ENCODE measurements around the gene MYO3B.

Gene MYO3B

DNA sequence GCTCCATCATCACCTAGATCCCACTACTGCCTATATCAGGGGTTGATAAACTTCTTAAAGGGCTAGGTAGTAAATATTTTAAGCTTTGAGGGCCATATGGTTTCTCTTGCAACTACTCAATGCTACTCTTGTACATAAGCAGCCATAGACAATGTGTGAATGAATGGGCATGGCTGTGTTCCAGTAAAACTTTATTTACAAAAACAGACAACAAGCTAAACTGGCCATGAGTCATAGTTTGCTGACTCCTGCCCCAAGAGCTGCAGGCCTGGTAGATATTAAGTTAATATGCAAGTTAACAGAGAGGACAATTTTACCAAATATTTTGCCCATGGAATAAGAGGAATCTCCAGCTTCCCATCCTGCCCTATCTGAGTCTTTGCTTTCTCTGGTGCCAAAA, 29.8 kb upstream of the MYO3B start:
- ChIA-PET POLR2A (ENCODE audit: low non-redundant PET) (no interaction called here), CTCF (interaction anchor here (0.6 kb wide), 1 partner anchor 216 kb away, joined by 3 read pairs; no protein-coding TSS in a partner anchor)
- TF ChIP-seq, protein P1, sequence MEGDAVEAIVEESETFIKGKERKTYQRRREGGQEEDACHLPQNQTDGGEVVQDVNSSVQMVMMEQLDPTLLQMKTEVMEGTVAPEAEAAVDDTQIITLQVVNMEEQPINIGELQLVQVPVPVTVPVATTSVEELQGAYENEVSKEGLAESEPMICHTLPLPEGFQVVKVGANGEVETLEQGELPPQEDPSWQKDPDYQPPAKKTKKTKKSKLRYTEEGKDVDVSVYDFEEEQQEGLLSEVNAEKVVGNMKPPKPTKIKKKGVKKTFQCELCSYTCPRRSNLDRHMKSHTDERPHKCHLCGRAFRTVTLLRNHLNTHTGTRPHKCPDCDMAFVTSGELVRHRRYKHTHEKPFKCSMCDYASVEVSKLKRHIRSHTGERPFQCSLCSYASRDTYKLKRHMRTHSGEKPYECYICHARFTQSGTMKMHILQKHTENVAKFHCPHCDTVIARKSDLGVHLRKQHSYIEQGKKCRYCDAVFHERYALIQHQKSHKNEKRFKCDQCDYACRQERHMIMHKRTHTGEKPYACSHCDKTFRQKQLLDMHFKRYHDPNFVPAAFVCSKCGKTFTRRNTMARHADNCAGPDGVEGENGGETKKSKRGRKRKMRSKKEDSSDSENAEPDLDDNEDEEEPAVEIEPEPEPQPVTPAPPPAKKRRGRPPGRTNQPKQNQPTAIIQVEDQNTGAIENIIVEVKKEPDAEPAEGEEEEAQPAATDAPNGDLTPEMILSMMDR (conservative IDR thresholded peaks at IDR 0.05; ENCODE audit: low read depth), result no peak
- H3K27ac ChIP-seq, result no peak overlapping the region
- no peak for DNase-seq (ENCODE audit: low spot score)

DNA sequence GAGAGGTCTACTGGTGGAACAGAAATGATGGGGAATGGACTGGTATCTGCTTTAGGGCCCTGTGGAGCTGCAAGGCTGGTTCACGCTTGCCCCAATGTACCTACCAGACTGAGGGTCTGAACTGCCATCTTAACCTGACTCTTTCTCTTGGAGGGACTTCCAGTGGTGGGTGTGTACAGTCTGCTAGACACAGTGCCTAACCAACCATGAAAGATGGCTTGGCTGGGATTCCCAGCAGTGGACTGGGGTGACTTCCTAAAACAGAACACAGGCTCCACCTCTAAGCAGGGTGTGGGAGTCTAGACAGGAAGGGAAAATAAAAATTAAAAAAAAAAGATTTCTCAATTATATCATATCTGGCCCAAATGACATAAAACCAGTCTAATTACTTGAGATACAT, 25.5 kb upstream of the MYO3B start:
- CTCF ChIA-PET, result no interaction called here
- no peak for DNase-seq (ENCODE audit: low spot score)
- H3K27ac ChIP-seq, result no peak overlapping the region
- TF ChIP-seq, protein P1 (conservative IDR thresholded peaks at IDR 0.05; ENCODE audit: low read depth), result no peak
- POLR2A ChIA-PET (ENCODE audit: low non-redundant PET), result no interaction called here

DNA sequence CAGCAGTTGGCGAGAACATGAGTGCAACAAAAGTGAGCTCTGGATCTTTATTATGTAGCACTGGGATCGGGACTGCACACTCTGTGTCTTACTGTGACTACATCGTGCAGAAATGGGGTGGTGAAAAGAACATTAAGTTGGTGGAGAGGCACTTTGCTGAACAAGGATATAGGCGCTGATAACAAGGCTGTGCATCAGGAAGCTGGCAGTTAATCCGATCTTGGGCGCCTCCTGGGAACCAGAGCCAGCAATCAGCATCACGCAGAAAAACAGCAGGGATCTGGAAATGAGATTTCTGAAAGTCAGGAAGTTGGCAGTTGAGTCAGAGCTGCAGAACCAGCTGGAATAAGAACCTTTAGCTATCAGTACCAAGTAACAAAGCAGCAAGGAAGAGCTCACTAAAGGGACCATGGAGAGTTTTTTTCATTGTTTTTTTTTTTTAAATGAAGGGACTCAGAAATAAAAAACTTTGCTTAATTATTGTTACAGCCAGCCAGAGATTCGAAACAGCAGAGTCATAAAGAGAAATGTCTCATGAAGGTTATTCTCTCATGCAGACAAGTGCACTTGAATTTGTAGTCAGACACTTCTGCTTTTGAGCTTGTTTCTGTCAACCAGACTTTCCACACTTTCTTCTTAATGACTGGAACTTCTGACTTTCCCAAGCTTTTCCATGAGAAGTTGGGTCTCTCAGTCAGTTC, 22.8 kb upstream of the MYO3B start:
- POLR2A ChIA-PET (ENCODE audit: low non-redundant PET), result no interaction called here
- no peak overlapping the region for H3K27ac ChIP-seq

DNA sequence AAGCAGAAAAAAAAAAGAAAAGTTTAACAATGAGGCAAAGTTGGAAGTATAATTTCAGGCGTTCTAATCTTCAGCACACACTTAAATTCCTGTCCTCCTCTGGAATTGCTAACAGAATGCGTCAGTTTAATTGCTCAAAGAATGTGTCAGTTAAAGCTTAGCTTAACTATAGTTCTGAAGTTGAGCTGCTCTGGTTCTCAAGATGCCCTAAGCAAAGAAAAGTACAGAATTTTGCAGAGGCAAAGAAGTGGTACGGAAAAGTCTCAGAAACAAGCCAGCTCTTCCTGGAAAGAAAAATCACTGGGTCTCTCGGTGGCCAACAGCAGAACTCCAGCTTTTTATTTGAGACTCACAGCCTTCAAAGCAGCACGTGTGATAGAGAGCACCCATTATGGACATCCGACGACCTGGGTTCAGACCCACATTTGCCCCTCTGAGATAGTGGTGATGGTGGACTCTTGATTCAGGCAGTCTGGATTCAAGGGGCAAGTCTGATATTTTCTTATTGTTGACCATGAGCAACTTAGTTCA, 22.2 kb upstream of the MYO3B start:
- POLR2A ChIA-PET (ENCODE audit: low non-redundant PET), result no interaction called here
- CTCF ChIA-PET, result interaction anchor here (0.6 kb wide), 1 partner anchor 26 kb away, joined by 3 read pairs; no protein-coding TSS in a partner anchor
- TF ChIP-seq, protein P1 (conservative IDR thresholded peaks at IDR 0.05; ENCODE audit: low read depth), result no peak
- H3K27ac ChIP-seq, result no peak overlapping the region
- DNase-seq (ENCODE audit: low spot score), result no peak

More for the DNA sequence above, 22.8 kb upstream of the MYO3B start:
- CTCF ChIA-PET, result interaction anchor here (0.6 kb wide), 1 partner anchor 27 kb away, joined by 3 read pairs; no protein-coding TSS in a partner anchor
- TF ChIP-seq, protein P1 (conservative IDR thresholded peaks at IDR 0.05; ENCODE audit: low read depth), result no peak
- DNase-seq (ENCODE audit: low spot score), result no peak

DNA sequence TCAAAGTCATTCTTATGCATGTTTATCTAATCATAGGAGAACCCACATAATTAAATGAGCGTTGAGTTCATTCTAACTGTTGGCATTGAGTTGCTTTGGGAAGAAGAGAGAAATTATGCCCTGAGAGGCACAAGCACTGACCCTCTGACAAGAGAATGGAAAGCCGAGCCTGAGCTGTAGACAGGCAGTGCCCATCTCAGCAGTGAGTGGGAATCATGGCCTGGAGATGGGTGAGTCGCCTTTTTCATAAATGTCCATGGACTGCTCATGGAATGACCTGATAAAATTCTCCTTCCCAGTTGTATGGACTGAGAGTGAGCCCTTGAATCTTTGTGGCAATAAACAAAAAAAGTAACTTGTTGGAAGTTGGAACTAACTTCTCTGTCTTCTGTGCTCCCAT, 21.4 kb upstream of the MYO3B start:
- TF ChIP-seq, protein P1 (conservative IDR thresholded peaks at IDR 0.05; ENCODE audit: low read depth), result no peak
- ChIA-PET POLR2A (ENCODE audit: low non-redundant PET) (no interaction called here), CTCF (no interaction called here)
- no peak for DNase-seq (ENCODE audit: low spot score)
- H3K27ac ChIP-seq, result no peak overlapping the region

DNA sequence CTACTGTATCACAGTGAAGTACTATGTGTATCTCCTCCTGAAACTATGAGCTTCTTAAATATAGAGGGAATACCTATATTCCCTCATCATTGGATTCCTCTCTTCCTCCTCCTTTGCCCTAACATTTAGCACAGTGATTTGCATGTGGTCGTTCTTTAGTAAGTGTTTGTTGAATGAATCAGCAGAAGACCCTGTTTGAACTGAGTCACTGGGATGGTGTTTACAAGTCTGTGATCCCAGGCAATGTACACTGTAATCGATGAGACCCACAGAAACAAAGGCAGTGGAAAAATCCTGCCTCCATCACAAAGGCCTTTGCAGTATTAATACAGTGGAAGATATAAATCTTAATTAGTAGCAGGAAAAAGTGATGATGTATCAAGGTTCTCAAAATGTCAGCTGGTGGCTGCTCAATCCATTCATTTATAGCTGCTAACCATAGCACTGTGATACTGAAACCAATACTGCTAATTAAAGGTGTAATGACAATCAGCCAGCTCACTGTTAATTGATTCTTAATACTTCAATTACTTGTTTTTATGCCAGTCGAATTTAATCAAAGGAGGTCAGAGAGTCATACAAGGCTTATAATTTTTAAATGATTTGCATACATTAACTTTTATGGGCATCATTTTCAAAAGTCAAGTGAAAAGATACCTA, 20.8 kb upstream of the MYO3B start:
- ChIA-PET CTCF (no interaction called here), POLR2A (ENCODE audit: low non-redundant PET) (no interaction called here)
- TF ChIP-seq, protein P1 (conservative IDR thresholded peaks at IDR 0.05; ENCODE audit: low read depth), result no peak
- DNase-seq (ENCODE audit: low spot score), result no peak
- H3K27ac ChIP-seq, result no peak overlapping the region

Measured in RWPE1 (cell line).